K562 (cell line): Measurements from ENCODE around the gene TRMT1. TPM values are rescaled to one million over a fixed set of nuclear protein-coding genes. Genes with fewer than 3 reads are reported as not detected.

Experiments used
- BDP1 ChIP-seq: IDR thresholded peaks from 3 replicates; pipeline ENCODE4 v1.6.1; 2011; ENCODE audit not compliant: insufficient read length, insufficient read depth
- CHD1 ChIP-seq: fragments of 200-600 bp; sonication (generic); IDR thresholded peaks from one replicate; pipeline ENCODE4 v1.6.1; 2012; ENCODE audit warnings: mild to moderate bottlenecking, moderate library complexity, low read length, inconsistent platforms
- CREB1 ChIP-seq, 2 experiments: sonication (generic) in 1 of 2; formaldehyde crosslinking in 1 of 2; IDR thresholded peaks; 2 replicates each; pipeline versions ENCODE4 v1.6.1 to v1.8.0; 2012 to 2022; ENCODE audit warnings: inconsistent platforms in 1 of 2, mild to moderate bottlenecking in 1 of 2, missing genetic modification reagents in 1 of 2, moderate library complexity in 1 of 2
- GABPB2 ChIP-seq: fragments of 250-450 bp; sonication (Bioruptor Pico); conservative IDR thresholded peaks from 2 replicates; pipeline ENCODE4 v1.5.1; 2021; ENCODE audit warnings: mild to moderate bottlenecking
- NFIC ChIP-seq: fragments of 450-650 bp; IDR thresholded peaks from 2 replicates; pipeline ENCODE4 v1.6.1; 2017; ENCODE audit warnings: mild to moderate bottlenecking, inconsistent platforms
- NR3C1 ChIP-seq: sonication (generic); formaldehyde crosslinking; IDR thresholded peaks from 2 replicates; pipeline ENCODE4 v1.8.1; 2022; ENCODE audit warnings: missing genetic modification reagents
- PHTF2 ChIP-seq: fragments of 250-450 bp; sonication (Bioruptor Pico); IDR thresholded peaks from 2 replicates; pipeline ENCODE4 v1.5.0; 2021; ENCODE audit warnings: mild to moderate bottlenecking
- POLR2A ChIP-seq: fragments of 450-650 bp; conservative IDR thresholded peaks from 2 replicates; pipeline ENCODE4 v1.6.1; 2016
- PTRF ChIP-seq: fragments of 450-650 bp; IDR thresholded peaks from 2 replicates; pipeline ENCODE4 v1.6.1; 2016; ENCODE audit warnings: mild to moderate bottlenecking, missing genetic modification characterization, missing compliant biosample characterization
- RFX1 ChIP-seq: fragments of 450-650 bp; IDR thresholded peaks from 2 replicates; pipeline ENCODE4 v1.6.1; 2016; ENCODE audit warnings: mild to moderate bottlenecking, moderate library complexity
- SIRT6 ChIP-seq: IDR thresholded peaks from one replicate; pipeline ENCODE4 v1.6.1; 2012; ENCODE audit warnings: low read depth, mild to moderate bottlenecking, control low read depth, inconsistent platforms, low read length, moderate library complexity
- SRSF3 ChIP-seq: fragments of 200-400 bp; formaldehyde crosslinking; IDR thresholded peaks from 2 replicates; pipeline ENCODE4 v1.6.1; 2016; ENCODE audit warnings: mild to moderate bottlenecking, low read length, moderate library complexity; ENCODE audit not compliant: insufficient read depth
- TAF1 ChIP-seq: IDR thresholded peaks from 2 replicates; pipeline ENCODE4 v1.6.1; 2011; ENCODE audit warnings: mild to moderate bottlenecking, low read length, moderate library complexity; ENCODE audit not compliant: insufficient read depth, control insufficient read depth, severe bottlenecking; ENCODE audit errors: extremely low read depth
- TCF7 ChIP-seq: sonication (generic); IDR thresholded peaks from 2 replicates; pipeline ENCODE4 v1.6.1; 2016; ENCODE audit warnings: antibody characterized with exemption, borderline replicate concordance
- ZBTB1 ChIP-seq: sonication (generic); formaldehyde crosslinking; IDR thresholded peaks from 2 replicates; pipeline ENCODE4 v1.8.1; 2023; ENCODE audit warnings: missing genetic modification reagents, low read depth, mild to moderate bottlenecking, borderline replicate concordance
- ZNF24 ChIP-seq: fragments of 450-650 bp; IDR thresholded peaks from 2 replicates; pipeline ENCODE4 v1.6.1; 2016
- ZNF263 ChIP-seq: sonication (generic); formaldehyde crosslinking; IDR thresholded peaks from 2 replicates; pipeline ENCODE4 v1.8.0; 2022; ENCODE audit warnings: mild to moderate bottlenecking, missing genetic modification reagents, borderline replicate concordance
- ZNF282 ChIP-seq: sonication (generic); formaldehyde crosslinking; IDR thresholded peaks from 2 replicates; pipeline ENCODE4 v1.8.1; 2023; ENCODE audit warnings: missing genetic modification reagents
- ZNF316 ChIP-seq: fragments of 450-650 bp; IDR thresholded peaks from 2 replicates; pipeline ENCODE4 v1.6.1; 2016
- ZNF57 ChIP-seq: fragments of 450-650 bp; formaldehyde crosslinking; IDR thresholded peaks from 2 replicates; pipeline ENCODE4 v1.4.0; 2020; ENCODE audit warnings: mild to moderate bottlenecking, moderate library complexity
- ZZZ3 ChIP-seq: fragments of 450-650 bp; IDR thresholded peaks from 2 replicates; pipeline ENCODE4 v1.6.1; 2016; ENCODE audit warnings: antibody characterized with exemption, mild to moderate bottlenecking, moderate library complexity
- polyA plus RNA-seq, 8 experiments: library from polyadenylated mRNA; depleted of rRNA in 4 of 8; stranded (reverse) in 5 of 8; unstranded in 3 of 8; fragments of >200 nt; fragmentation: Nextera tagmentation in 2 of 8; fragmentation: Illumina TruSeq in 1 of 8; extraction: Ambion mirVana in 2 of 8; extraction: Trizol in 1 of 8; gene quantifications; 2 replicates each; pipeline versions ENCODE4 v1.2.1 to v1.2.3, GENCODE V29; 2011 to 2014; ENCODE audit warnings: inconsistent platforms in 1 of 8, missing spikeins in 1 of 8
- total RNA-seq, 7 experiments: library from RNA; depleted of rRNA in 6 of 7; stranded (reverse); fragments of >200 nt in 6 of 7; fragmentation: Illumina TruSeq in 2 of 7; extraction: Trizol in 2 of 7; gene quantifications; 2 replicates each; pipeline versions ENCODE4 v1.2.1 to v1.2.3, GENCODE V29; 2011 to 2021; ENCODE audit warnings: low replicate concordance in 1 of 7
- TF ChIP-seq, protein P1 (sequence below): fragments of 200-800 bp; sonication (Bioruptor generic); IDR thresholded peaks from 2 replicates; pipeline ENCODE4 v1.6.1; 2017; ENCODE audit warnings: missing genetic modification characterization, missing compliant biosample characterization
- TF ChIP-seq, protein P2 (sequence below): fragments of 250-450 bp; sonication (Bioruptor Pico); IDR thresholded peaks from 2 replicates; pipeline ENCODE4 v1.8.0; 2021; ENCODE audit warnings: moderate library complexity, mild to moderate bottlenecking, inconsistent platforms
- TF ChIP-seq, protein P3 (sequence below): fragments of 450-650 bp; IDR thresholded peaks from 2 replicates; pipeline ENCODE4 v1.6.1; 2016; ENCODE audit warnings: missing biosample characterization, missing genetic modification characterization

TRMT1 gene
- total and polyA plus RNA-seq, 9 of the 15 experiments (the other 6 are each of a cell fraction or from before 2014, with no cell fraction given): 5.8 to 158 (median 54.3) TPM

DNA sequence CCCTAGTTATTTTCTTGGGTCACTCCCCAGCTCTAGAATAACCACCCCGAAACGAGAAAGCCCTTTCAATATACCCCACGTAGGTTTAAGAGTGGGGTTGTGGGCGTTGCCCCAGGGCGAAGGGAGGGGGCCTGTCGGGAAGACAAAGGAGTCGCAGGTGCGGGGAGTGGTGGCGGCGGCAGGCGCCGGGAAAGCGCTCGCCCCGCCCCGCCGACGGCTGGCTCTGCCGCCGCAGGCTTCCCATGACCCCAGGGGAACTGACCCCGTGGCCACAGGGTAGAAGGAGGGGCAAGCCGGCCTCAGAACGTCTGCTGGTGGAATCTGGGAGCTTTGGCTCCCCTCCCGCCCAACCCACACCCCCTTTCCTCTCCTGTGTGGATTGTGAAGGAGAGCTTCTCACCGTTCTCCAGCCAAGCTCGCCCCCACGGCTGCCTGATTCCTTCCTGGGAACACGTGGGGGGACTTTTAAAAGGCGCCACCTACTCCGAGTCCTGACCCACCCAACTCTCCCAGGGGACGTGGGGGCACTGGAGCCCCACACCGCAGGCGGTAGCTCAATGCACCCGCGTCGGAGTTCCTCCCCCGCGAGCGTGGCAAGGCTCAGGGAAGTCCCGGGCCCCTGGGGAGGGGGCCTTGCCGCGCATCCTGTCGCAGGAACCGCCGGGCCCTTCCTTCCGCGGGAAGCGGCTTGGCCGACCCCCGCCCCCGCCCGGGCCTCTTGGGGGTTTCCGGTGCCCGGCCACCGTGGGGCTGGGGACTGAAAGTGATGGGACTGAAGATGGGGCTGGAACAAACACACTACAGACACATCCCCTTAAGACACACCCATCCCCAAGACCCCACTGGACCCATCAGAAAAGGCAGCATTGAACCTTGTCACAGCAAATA is 39.2 kb upstream of the TRMT1 start (continued):
- TF ChIP-seq GABPB2 (CRISPR knock-in tag) (no peak), ZNF263 (CRISPR knock-in tag) (no peak), CREB1 (IDR thresholded peaks at IDR 0.05) (peak; percentile 63; the same call in 1 of the 2 replicates), CREB1 (CRISPR knock-in tag; IDR thresholded peaks at IDR 0.05) (no peak), ZNF24 (no peak), ZBTB1 (no peak), PHTF2 (no peak), ZZZ3 (no peak), ZNF57 (CRISPR knock-in tag) (no peak), SIRT6 (no peak), ZNF316 (no peak), SRSF3 (no peak), TCF7 (0 out of 2 replicates have a peak, but pooled peaks have one; percentile 7), NR3C1 (CRISPR knock-in tag) (no peak), PTRF (no peak), CHD1 (no peak), NFIC (no peak; the same call in 1 of the 2 replicates), BDP1 (no peak), POLR2A (peak; percentile 90), RFX1 (no peak), ZNF282 (no peak), TAF1 (peak; percentile 18)
- TF ChIP-seq, protein P1, sequence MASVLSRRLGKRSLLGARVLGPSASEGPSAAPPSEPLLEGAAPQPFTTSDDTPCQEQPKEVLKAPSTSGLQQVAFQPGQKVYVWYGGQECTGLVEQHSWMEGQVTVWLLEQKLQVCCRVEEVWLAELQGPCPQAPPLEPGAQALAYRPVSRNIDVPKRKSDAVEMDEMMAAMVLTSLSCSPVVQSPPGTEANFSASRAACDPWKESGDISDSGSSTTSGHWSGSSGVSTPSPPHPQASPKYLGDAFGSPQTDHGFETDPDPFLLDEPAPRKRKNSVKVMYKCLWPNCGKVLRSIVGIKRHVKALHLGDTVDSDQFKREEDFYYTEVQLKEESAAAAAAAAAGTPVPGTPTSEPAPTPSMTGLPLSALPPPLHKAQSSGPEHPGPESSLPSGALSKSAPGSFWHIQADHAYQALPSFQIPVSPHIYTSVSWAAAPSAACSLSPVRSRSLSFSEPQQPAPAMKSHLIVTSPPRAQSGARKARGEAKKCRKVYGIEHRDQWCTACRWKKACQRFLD (CRISPR knock-in tag): no peak
- TF ChIP-seq, protein P2, sequence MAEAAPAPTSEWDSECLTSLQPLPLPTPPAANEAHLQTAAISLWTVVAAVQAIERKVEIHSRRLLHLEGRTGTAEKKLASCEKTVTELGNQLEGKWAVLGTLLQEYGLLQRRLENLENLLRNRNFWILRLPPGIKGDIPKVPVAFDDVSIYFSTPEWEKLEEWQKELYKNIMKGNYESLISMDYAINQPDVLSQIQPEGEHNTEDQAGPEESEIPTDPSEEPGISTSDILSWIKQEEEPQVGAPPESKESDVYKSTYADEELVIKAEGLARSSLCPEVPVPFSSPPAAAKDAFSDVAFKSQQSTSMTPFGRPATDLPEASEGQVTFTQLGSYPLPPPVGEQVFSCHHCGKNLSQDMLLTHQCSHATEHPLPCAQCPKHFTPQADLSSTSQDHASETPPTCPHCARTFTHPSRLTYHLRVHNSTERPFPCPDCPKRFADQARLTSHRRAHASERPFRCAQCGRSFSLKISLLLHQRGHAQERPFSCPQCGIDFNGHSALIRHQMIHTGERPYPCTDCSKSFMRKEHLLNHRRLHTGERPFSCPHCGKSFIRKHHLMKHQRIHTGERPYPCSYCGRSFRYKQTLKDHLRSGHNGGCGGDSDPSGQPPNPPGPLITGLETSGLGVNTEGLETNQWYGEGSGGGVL (CRISPR knock-in tag): no peak
- TF ChIP-seq, protein P3, sequence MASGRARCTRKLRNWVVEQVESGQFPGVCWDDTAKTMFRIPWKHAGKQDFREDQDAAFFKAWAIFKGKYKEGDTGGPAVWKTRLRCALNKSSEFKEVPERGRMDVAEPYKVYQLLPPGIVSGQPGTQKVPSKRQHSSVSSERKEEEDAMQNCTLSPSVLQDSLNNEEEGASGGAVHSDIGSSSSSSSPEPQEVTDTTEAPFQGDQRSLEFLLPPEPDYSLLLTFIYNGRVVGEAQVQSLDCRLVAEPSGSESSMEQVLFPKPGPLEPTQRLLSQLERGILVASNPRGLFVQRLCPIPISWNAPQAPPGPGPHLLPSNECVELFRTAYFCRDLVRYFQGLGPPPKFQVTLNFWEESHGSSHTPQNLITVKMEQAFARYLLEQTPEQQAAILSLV (tag): no peak
